A549 (cell line): ENCODE measurements around the gene PTTG1IP.

Experiments used
- CTCF ChIP-seq: fragments of >200 bp; sonication (Bioruptor Twin); formaldehyde crosslinking; IDR thresholded peaks from 3 replicates; pipeline ENCODE4 v1.5.1; 2016
- MYC ChIP-seq: IDR thresholded peaks from 2 replicates; pipeline ENCODE4 v1.6.1; 2012; ENCODE audit warnings: mild to moderate bottlenecking, inconsistent platforms, low read length, improper control_type of control experiment, borderline replicate concordance
- POLR2A ChIP-seq: IDR thresholded peaks from 2 replicates; pipeline ENCODE4 v1.6.1; 2012; ENCODE audit warnings: mild to moderate bottlenecking, low read length
- RAD21 ChIP-seq, 2 experiments: fragments of >200 bp in 1 of 2; sonication (Bioruptor Twin) in 1 of 2; formaldehyde crosslinking in 1 of 2; IDR thresholded peaks in 1 of 2; conservative IDR thresholded peaks in 1 of 2; 2 replicates in 1 of 2; 3 replicates in 1 of 2; pipeline ENCODE4 v1.6.1; 2012 to 2018; ENCODE audit warnings: inconsistent platforms in 1 of 2
- RFX5 ChIP-seq: fragments of 450-650 bp; IDR thresholded peaks from 2 replicates; pipeline ENCODE4 v1.7.1; 2014; ENCODE audit warnings: antibody characterized with exemption, mild to moderate bottlenecking, moderate library complexity
- RNF2 ChIP-seq: fragments of 200-600 bp; sonication (generic); IDR thresholded peaks from 2 replicates; pipeline ENCODE4 v1.6.1; 2016; ENCODE audit warnings: low read depth, mild to moderate bottlenecking, antibody characterized with exemption, moderate library complexity, borderline replicate concordance
- USF2 ChIP-seq: fragments of 450-650 bp; IDR thresholded peaks from 2 replicates; pipeline ENCODE4 v1.6.1; 2014; ENCODE audit warnings: antibody characterized with exemption
- ZSCAN20 ChIP-seq: fragments of 250-450 bp; sonication (Bioruptor Pico); IDR thresholded peaks from 2 replicates; pipeline ENCODE4 v1.8.0; 2022; ENCODE audit warnings: mild to moderate bottlenecking, moderate library complexity

- TF ChIP-seq CTCF (no peak), MYC (no peak), RAD21 (conservative IDR thresholded peaks at IDR 0.05 in 1 of 2, IDR thresholded peaks at IDR 0.05 in 1 of 2) (no peak), RFX5 (no peak), RNF2 (no peak), USF2 (no peak), ZSCAN20 (CRISPR knock-in tag) (no peak), POLR2A (no peak)
Measured at GRCh38 chr21:44805226-44805625, 68.3 kb downstream of the PTTG1IP start.
